ENCODE results near the gene C9orf50. TPM values are rescaled to one million over a fixed set of nuclear protein-coding genes. Genes with fewer than 3 reads are reported as not detected.

Gene C9orf50
- total RNA-seq, result 0.32 TPM in 1 of 2 replicates, not detected in the other

GRCh38 chr9:129620669-129621295, at the start of gene C9orf50:
C9orf50 (minus strand) TSS chr9:129621101; CDS start chr9:129620574, 527 bp downstream.
- no peak for DNase-seq (ENCODE audit: low read depth)
- H3K4me3 ChIP-seq (ENCODE audit: low read depth, low read length), result peak within 1 kb of the TSS; percentile 59
- no peak for TF ChIP-seq CTCF (IDR thresholded peaks at IDR 0.05; ENCODE audit: insufficient read depth, low read depth, low read length)

GRCh38 chr9:129669946-129670345, 49.0 kb upstream of the C9orf50 start:
- no peak overlapping the region for H3K4me3 ChIP-seq (ENCODE audit: low read depth, low read length)
- no peak for TF ChIP-seq CTCF (IDR thresholded peaks at IDR 0.05; ENCODE audit: insufficient read depth, low read depth, low read length)
- no peak for DNase-seq (ENCODE audit: low read depth)

GRCh38 chr9:129669141-129669718, 48.3 kb upstream of the C9orf50 start:
- DNase-seq (ENCODE audit: low read depth), result no peak
- no peak for TF ChIP-seq CTCF (IDR thresholded peaks at IDR 0.05; ENCODE audit: insufficient read depth, low read depth, low read length)
- no peak overlapping the region for H3K4me3 ChIP-seq (ENCODE audit: low read depth, low read length)

- no peak overlapping the region for H3K4me3 ChIP-seq (ENCODE audit: low read depth, low read length)
- DNase-seq (ENCODE audit: low read depth), result no peak
- TF ChIP-seq CTCF (IDR thresholded peaks at IDR 0.05; ENCODE audit: insufficient read depth, low read depth, low read length), result no peak
These were observed 46.9 kb upstream of the C9orf50 start for GRCh38 chr9:129667850-129668249.

GRCh38 chr9:129667378-129667777, 46.5 kb upstream of the C9orf50 start:
- DNase-seq (ENCODE audit: low read depth), result no peak
- H3K4me3 ChIP-seq (ENCODE audit: low read depth, low read length), result no peak overlapping the region
- TF ChIP-seq CTCF (IDR thresholded peaks at IDR 0.05; ENCODE audit: insufficient read depth, low read depth, low read length), result no peak

- DNase-seq (ENCODE audit: low read depth), result no peak
- no peak for TF ChIP-seq CTCF (IDR thresholded peaks at IDR 0.05; ENCODE audit: insufficient read depth, low read depth, low read length)
- H3K4me3 ChIP-seq (ENCODE audit: low read depth, low read length), result no peak overlapping the region
These were observed 45.7 kb upstream of the C9orf50 start for GRCh38 chr9:129666575-129666974.

Measured in fibroblast of villous mesenchyme (primary cell).